Activated CD8-positive, alpha-beta memory T cell treated with anti-CD3 and anti-CD28 coated beads for 36 hours (primary cell): ENCODE data around the gene EGLN2. TPM values are rescaled to one million over a fixed set of nuclear protein-coding genes. Genes with fewer than 3 reads are reported as not detected.

ENCODE experiments used
- CTCF ChIA-PET: fragments of 350-600 bp; sonication (Branson Sonifier 250); formaldehyde crosslinking; loops from one replicate; lab custom pipeline; 2021; ENCODE audit warnings: antibody characterized with exemption; lab: Charles Lee
- POLR2A ChIA-PET: fragments of 350-600 bp; sonication (Branson Sonifier 250); formaldehyde crosslinking; loops from one replicate; lab custom pipeline; 2021; ENCODE audit warnings: antibody characterized with exemption; lab: Charles Lee
- total RNA-seq, 2 experiments: library from RNA; stranded (reverse); gene quantifications; one replicate each; pipeline ENCODE4 v1.2.3, GENCODE V29; 2021

EGLN2 gene
- total RNA-seq, 2 experiments from 2014 or later = 89.7 to 90.9 TPM

DNA sequence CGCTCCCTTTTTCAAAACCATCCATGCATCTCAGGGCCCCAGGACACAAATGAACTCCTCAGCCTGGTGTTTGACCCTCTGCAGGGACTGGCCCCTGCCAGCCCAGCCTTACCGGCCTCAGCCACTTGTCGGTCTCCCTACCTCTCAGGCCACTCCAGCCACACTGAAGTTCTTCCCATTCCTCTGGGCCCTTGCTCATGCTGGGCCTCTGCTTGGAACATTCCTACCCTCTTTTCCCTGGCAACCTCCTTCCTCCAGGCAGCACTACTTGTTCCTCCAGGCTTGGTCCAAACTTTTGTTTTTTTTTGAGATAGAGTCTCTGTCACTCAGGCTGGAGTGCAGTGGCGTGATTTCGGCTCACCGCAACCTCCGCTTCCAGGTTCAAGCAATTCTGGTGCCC, 7.6 kb upstream of the EGLN2 start:
- CTCF ChIA-PET = interaction anchor here (0.7 to 1.3 kb wide), 3 partner anchors 12 to 128 kb away, joined by 3 to 6 read pairs (median 3); partner anchors contain the start of gene RAB4B
- POLR2A ChIA-PET = interaction anchor here (0.8 kb wide), 1 partner anchor 14 kb away, joined by 7 read pairs; no protein-coding TSS in a partner anchor

DNA sequence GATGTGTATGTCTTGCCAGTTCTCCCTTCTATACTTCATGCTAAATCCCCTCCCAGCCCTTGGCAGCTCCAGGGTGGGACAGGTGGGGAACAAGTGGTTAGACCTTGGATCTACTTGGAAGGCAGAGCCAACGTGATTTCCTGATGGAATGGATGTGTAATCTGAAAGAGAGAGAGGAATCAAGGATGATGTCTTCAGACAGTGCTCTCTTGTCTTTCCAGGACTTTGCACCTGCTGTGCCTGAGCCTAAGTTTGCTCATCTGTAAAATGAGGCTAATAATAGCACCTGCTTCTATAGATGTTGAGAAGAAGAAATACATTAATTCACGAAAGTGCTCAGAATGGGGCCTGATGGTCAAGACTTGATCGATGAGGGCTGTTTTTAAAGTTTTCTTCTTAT, 7.0 kb upstream of the EGLN2 start:
- POLR2A ChIA-PET = no interaction called here
- CTCF ChIA-PET = interaction anchor here (1.0 kb wide), 1 partner anchor 14 kb away, joined by 6 read pairs; the partner anchor contains the start of gene RAB4B

DNA sequence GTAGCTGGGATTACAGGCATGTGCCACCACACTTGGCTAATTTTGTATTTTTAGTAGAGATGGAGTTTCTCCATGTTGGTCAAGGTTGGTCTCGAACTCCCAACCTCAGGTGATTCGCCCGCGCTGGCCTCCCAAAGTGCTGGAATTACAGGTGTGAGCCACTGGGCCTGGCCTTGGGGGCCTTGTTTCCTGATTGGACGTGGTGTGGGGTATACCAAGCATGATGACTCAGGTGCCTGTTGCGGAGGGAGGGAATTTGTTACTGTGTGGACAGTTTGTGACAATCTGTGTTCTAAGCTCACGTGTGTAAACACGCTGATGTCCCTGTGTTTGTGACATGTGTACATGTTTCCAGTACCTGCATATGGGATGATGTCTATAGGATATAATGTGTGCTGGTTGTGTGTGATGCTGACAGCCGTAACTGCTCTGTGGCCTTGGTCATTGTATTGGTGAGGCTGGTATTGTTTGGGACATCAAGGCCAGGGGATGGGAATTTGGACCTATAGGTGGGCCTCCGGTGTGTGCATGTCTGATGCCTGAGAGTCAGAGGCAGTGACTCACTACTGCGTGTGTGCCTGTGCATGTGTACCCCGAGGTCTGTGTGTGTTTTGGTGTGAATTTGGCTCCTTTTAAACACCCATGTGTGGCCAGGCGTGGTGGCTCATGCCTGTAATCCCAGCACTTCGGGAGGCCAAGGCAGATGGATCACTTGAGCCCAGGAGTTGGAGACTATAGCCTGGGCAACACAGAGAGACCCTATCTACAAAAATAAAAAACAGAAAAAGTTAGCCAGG, 1.6 kb upstream of the EGLN2 start:
- CTCF ChIA-PET = interaction anchor here (0.6 to 1.4 kb wide), 5 partner anchors 19 to 1246 kb away, joined by 3 to 5 read pairs (median 3); no protein-coding TSS in a partner anchor
- POLR2A ChIA-PET = interaction anchor here (2.5 kb wide), 1 partner anchor 20 kb away, joined by 20 read pairs; the partner anchor contains the start of gene RAB4B

DNA sequence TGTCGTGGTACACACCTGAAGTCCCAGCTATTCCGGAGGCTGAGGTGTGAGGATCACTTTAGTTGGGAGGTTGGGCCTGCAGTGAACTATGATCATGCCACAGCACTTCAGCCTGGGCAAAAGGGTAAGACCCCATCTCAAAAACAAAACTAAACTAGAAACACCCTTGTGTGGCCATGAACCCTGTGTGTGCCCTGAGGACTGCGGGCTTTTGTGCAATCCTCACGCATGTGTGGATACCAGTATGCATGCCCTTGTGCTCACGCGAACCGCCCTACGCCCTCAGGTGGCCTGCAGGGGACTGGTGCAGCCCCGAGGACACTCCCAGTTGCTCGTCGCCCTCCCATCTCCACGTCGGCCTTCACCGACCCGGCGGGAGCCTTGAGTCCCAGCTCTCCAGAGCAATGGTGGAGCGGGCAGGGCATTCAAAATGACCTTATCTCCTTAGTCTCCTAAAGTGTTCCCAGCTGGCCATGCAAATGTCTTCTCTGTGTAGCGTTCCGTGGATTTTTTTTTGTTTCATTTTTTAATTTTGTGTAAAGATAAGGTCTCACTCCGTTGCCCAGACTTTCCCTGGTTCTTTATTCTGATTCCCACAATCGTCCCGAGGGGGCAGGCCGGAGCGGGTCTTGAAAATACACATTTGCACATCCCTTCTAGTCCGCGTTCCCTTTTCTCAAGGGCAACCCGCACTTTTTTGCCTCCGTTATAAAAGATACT, 868 bp upstream of the EGLN2 start:
- POLR2A ChIA-PET = interaction anchor here (1.1 to 2.5 kb wide), 4 partner anchors 20 to 82 kb away, joined by 3 to 20 read pairs (median 8); partner anchors contain the start of genes ACTMAP, COQ8B and RAB4B
- CTCF ChIA-PET = interaction anchor here (0.9 to 1.4 kb wide), 7 partner anchors 20 to 334 kb away, joined by 3 to 7 read pairs (median 3); partner anchors contain the start of genes ACTMAP and RAB4B

DNA sequence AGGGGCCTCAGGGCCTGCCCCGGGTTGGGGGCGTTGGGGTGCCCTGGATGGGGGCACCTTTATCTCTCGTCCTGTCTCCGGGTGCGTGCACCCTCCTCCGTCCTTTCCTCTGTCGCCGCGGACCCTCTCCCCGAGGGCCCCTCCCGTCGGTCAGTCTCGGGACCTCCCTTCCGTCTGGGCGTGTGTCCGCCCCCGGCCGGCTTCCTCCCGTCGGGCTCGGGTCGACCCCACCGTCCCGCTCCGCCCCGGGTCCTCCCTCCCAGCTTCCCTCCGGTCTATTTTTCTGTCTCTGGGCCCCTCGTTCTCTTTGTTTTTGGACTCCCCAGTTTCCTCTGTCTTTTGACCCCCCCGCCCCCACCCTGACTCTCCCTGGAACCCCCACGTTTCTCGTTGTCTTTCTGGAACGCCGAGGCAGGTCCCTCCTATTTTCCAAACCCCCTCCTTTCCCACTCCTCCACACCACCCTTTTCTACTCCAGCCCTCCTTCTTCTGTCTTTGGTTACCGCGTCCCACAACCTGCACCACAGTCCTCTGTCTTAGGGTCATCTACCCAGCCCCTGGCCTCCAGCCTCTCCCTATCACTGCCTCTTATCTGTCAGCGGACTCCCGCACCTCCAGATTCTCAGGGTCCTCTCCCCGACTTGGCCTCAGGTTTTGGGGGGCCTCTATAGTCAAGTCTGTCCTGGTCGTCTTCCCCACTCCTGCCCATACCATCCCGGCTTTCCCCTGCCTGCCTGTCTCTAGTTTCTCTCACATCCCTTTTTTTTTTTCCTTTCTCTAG, 757 bp downstream of the EGLN2 start:
- CTCF ChIA-PET = interaction anchor here (1.0 to 1.5 kb wide), 2 partner anchors 44 to 78 kb away, joined by 3 to 4 read pairs; no protein-coding TSS in a partner anchor
- POLR2A ChIA-PET = interaction anchor here (1.5 to 2.5 kb wide), 3 partner anchors 22 to 84 kb away, joined by 3 to 20 read pairs (median 4); partner anchors contain the start of genes ACTMAP, COQ8B and RAB4B

DNA sequence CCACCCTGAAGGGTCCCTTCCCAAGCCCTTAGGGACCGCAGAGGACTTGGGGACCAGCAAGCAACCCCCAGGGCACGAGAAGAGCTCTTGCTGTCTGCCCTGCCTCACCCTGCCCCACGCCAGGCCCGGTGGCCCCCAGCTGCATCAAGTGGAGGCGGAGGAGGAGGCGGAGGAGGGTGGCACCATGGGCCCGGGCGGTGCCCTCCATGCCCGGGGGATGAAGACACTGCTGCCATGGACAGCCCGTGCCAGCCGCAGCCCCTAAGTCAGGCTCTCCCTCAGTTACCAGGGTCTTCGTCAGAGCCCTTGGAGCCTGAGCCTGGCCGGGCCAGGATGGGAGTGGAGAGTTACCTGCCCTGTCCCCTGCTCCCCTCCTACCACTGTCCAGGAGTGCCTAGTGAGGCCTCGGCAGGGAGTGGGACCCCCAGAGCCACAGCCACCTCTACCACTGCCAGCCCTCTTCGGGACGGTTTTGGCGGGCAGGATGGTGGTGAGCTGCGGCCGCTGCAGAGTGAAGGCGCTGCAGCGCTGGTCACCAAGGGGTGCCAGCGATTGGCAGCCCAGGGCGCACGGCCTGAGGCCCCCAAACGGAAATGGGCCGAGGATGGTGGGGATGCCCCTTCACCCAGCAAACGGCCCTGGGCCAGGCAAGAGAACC, 1.5 kb downstream of the EGLN2 start:
- ChIA-PET POLR2A (interaction anchor here (0.5 kb wide), 1 partner anchor 657 kb away, joined by 5 read pairs; no protein-coding TSS in a partner anchor), CTCF (interaction anchor here (0.8 to 1.5 kb wide), 2 partner anchors 44 to 137 kb away, joined by 3 read pairs; no protein-coding TSS in a partner anchor)

DNA sequence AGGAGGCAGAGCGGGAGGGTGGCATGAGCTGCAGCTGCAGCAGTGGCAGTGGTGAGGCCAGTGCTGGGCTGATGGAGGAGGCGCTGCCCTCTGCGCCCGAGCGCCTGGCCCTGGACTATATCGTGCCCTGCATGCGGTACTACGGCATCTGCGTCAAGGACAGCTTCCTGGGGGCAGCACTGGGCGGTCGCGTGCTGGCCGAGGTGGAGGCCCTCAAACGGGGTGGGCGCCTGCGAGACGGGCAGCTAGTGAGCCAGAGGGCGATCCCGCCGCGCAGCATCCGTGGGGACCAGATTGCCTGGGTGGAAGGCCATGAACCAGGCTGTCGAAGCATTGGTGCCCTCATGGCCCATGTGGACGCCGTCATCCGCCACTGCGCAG, 2.0 kb downstream of the EGLN2 start:
- CTCF ChIA-PET = interaction anchor here (0.6 to 1.5 kb wide), 3 partner anchors 45 to 261 kb away, joined by 3 to 4 read pairs (median 3); no protein-coding TSS in a partner anchor
- POLR2A ChIA-PET = interaction anchor here (0.6 kb wide), 4 partner anchors 72 to 551 kb away, joined by 3 to 10 read pairs (median 6); no protein-coding TSS in a partner anchor

DNA sequence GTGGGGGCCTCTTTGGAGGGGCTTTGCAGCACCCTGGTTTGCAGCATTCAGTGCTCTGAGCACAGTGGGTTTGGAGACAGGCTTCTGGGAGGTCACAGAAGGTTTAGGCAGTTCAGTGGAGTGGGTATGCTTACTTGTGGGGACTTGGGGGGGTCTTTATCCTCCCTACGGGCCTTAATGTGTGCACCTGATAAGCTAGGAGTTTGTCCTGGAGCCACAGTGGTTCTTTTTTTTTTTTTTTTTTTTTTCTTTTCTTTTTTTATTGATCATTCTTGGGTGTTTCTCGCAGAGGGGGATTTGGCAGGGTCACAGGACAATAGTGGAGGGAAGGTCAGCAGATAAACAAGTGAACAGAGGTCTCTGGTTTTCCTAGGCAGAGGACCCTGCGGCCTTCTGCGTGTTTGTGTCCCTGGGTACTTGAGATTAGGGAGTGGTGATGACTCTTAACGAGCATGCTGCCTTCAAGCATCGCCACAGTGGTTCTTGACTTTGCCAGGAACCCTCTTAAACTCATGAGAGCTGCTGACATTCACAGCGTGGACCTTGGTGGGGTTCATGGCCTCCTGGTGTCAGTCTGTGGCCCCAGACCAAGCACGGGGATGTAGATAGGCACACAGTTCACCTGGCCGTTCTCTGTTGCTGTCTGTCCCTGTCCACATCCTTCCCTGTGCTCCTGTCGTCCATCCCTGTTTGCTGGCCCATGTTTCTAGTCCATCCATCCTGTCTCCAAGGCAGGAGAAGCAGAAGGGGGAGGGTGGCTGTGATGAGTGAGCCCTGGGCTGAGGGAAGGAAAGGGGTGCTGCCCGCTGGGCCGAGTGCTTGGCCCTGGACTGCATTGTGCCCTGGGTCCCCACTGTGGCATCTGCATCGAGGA, 2.7 kb downstream of the EGLN2 start:
- ChIA-PET CTCF (interaction anchor here (0.6 to 1.5 kb wide), 3 partner anchors 46 to 261 kb away, joined by 3 to 4 read pairs (median 3); no protein-coding TSS in a partner anchor), POLR2A (interaction anchor here (0.5 to 0.6 kb wide), 5 partner anchors 47 to 550 kb away, joined by 3 to 10 read pairs (median 8); no protein-coding TSS in a partner anchor)

DNA sequence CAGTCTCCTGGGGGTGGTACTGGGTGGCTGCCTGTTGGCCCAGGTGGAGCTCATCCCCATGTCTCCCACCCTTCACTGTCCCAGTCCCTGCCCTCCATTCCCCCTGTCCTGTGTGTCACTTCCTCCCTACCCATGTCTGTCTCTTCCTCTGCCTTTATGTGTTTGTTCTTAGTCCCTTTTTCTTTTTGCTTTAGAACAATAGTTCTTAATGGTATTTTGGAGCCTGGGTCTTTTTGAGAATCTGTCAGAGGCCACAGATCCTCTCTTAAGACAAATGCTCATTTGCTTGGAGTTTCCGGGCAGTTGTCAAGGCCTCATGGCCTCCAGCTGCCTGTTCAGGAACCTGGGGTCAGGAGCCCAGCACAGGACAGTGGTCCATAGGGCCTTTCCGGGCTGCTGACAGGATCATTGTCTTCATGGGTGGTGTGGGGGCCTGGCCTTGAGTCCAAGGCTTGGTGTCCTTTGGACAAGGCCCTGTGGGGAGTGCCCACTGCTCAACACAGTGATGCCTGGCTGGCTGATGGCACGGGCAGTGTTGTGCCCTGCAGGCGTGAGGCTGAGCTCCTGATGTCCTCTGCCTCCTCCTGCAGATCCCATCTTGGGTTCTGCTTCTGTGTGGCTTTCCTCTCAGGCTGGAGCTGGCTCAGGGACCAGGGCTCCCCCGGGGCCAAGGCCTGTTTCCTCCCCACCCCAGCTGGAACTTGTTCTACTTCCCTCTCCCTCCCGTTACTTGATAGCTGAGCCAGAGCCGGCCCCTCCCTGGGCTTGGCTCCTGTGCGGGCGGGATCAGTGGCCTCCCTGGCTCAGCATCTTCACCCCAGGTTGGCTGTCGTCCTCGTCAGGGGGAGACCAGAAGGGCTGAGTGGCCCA, 3.5 kb downstream of the EGLN2 start:
- CTCF ChIA-PET = interaction anchor here (0.8 to 1.9 kb wide), 3 partner anchors 10 to 50 kb away, joined by 3 to 7 read pairs (median 3); partner anchors contain the start of gene RAB4B

DNA sequence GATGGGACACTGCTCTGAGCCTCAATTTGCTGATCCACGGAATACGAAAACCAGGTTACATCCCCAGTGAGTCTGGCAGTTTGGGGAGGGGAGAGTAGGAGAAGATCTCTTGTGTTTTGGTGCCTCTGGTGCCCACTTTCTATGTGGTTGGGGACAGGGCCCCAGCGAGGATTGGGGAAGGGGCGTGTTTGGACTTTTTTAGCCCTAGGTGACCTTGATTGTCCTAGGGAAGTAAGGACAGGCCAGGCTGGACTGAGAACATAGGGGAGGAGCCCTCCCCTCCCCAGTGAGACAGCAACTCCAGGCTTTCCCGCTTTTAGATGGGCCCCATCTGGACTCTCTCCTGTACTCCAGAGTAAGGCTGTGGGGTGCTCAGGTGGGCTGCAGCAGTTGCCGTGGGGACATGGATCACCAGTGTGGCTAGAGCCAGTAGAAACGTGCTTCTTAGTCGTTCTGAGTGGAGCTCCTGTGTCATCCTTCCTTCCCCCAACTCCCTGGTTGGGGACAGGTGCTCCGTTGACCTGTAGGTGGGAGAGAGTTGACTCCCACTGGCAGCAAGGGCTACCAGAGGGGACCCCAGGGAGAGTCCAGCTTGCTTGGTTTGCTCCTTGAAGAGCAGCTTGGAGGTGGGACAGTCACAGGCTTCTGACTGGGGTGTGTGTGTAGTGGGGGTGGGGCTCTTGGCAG, 4.3 kb downstream of the EGLN2 start:
- POLR2A ChIA-PET = interaction anchor here (0.6 kb wide), 1 partner anchor 53 kb away, joined by 4 read pairs; no protein-coding TSS in a partner anchor
- CTCF ChIA-PET = interaction anchor here (0.8 to 1.9 kb wide), 3 partner anchors 9 to 51 kb away, joined by 3 to 7 read pairs (median 3); partner anchors contain the start of gene RAB4B

More for the DNA sequence above, 3.5 kb downstream of the EGLN2 start:
- POLR2A ChIA-PET = interaction anchor here (0.5 kb wide), 2 partner anchors 48 to 189 kb away, joined by 5 to 8 read pairs; no protein-coding TSS in a partner anchor

DNA sequence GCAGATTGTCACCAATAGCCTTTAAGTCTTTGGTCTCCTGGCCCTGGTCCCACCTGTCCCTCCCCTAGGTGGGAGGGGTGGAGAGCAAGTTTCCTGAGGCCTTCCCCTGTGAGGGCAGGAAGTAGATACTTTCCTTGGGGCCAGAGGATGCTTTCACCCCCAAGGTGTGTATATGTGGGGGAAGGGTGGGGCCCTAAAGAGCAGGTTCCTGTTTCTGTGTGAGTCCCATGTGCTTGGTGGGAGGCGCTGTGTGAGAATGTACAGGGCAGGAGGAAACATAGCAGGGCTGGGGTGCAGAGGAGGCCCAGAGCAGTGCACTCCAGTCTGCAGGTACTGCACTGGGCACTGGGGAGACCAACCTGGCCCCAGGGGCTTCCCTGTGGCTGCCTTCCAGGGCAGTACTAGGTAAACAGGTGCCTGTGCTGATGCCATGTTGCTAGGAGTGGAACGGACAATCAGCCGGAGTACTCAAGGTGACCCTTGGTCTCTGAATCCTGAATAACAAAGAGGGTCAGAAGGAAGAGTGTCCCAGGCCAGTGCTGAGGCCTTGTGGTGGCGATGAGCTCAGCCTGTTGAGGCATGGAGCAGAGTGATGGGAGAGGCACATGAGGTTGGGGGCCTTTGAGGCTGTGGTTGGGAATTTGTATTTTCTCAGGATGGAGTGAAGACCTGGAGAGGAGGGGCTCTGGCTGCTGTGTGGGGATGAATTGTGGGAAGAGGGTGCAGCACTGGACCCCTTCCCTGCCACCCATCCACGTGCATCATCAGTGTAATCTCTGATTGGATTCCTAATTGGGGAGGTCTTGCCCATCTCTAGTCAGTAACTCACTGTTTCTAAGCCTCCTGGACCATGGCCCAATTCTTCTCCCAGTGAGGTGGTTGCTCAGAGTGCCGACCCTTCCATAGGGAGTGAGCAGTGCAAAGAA, 5.1 kb downstream of the EGLN2 start:
- CTCF ChIA-PET = interaction anchor here (0.6 to 3.2 kb wide), 7 partner anchors 8 to 52 kb away, joined by 3 to 10 read pairs (median 5); partner anchors contain the start of gene RAB4B
- POLR2A ChIA-PET = interaction anchor here (0.6 to 1.3 kb wide), 2 partner anchors 54 kb away, joined by 3 to 4 read pairs; partner anchors contain the start of gene ACTMAP

DNA sequence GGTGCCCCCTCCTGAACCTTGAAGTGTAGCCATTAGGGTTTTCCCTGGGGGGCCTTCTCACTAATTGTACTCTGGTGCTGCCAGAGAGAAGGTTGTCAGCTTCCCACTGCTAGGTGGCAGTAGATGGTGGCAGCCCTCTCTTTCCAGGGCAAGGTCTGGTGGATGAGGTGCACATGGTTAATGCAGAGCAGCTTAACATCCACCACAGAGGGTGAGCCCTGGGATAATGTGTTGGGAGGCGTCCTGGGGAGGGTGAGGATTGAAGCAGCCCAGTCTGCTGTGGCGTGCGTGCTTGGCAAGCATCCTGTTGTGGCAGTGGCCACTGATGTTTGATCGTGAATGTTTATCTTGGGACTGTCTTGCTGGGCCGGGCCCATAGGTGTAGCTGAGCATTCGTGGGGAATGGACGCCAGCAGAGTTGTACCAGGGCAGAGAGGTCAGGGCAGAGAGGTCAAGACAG, 5.8 kb downstream of the EGLN2 start:
- CTCF ChIA-PET = interaction anchor here (0.6 to 3.2 kb wide), 5 partner anchors 32 to 88 kb away, joined by 4 to 10 read pairs (median 5); partner anchors contain the start of genes COQ8B and ITPKC
- POLR2A ChIA-PET = interaction anchor here (0.7 to 1.3 kb wide), 2 partner anchors 53 to 54 kb away, joined by 3 read pairs; partner anchors contain the start of gene ACTMAP

DNA sequence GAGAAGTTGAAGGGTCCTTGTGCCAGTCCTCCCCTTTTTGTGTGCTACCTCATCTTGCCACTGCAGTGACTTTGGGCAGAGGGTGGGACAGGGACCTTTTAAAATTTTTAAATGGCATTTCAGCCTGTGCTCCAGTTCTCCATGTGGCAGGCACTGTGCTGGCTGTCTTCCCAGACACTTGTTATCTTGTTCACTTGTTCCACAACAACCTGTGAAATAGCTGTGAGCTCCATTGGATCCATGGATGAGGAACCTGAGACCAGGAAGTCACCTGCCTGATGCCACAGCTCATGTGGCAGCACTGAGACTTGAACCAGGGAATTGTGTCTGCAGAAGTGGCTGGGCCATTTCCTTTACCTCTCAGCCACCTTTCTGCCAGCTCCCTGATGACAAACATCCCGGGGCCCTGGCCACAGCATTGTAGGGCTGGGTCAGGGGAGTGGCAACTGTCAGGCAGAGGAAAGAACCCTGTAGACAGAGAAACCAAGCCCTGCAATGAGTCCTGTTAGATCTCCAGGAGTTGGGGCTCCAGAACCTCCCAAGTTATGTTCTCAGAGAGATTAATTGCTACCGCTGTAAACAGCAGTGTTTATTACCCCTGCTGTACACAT, 6.4 kb downstream of the EGLN2 start:
- POLR2A ChIA-PET = interaction anchor here (0.7 to 1.5 kb wide), 3 partner anchors 28 to 55 kb away, joined by 3 read pairs; partner anchors contain the start of gene ACTMAP
- CTCF ChIA-PET = interaction anchor here (0.8 to 3.2 kb wide), 6 partner anchors 28 to 142 kb away, joined by 3 to 20 read pairs (median 8); partner anchors contain the start of genes COQ8B, ITPKC and RAB4B
